HEK293 (cell line): ENCODE results near the gene VCL.

ENCODE experiments used
- CTCF ChIA-PET: fragments of 350-600 bp; formaldehyde crosslinking; extraction: SDS; loops from one replicate; lab custom pipeline; 2021; ENCODE audit warnings: antibody characterized with exemption; lab: Yijun Ruan, JAX
- POLR2A ChIA-PET: fragments of 300-600 bp; formaldehyde crosslinking; extraction: SDS; loops from one replicate; lab custom pipeline; 2020; ENCODE audit warnings: antibody characterized with exemption, inconsistent platforms; lab: Yijun Ruan, JAX
- H3K27ac ChIP-seq: fragments of 200-500 bp; sonication (Bioruptor generic); 2 replicates; pipeline ENCODE4 v1.5.1; 2014; ENCODE audit warnings: low read depth, low read length, control low read depth, inconsistent platforms; ENCODE audit errors: extremely low read depth
- H3K36me3 ChIP-seq, 2 experiments: fragments of 200-500 bp in 1 of 2; sonication (Bioruptor generic) in 1 of 2; 1 replicate in 1 of 2; 2 replicates in 1 of 2; pipeline ENCODE4 v1.5.1; 2014 to 2017; ENCODE audit warnings: inconsistent platforms in 2 of 2, low read length in 2 of 2; ENCODE audit not compliant: control insufficient read depth in 2 of 2, insufficient read depth in 1 of 2
- H3K4me1 ChIP-seq: fragments of 200-500 bp; sonication (Bioruptor generic); 2 replicates; pipeline ENCODE4 v1.5.1; 2014; ENCODE audit warnings: mild to moderate bottlenecking, low read length, inconsistent platforms; ENCODE audit not compliant: control insufficient read depth, insufficient read depth
- H3K4me3 ChIP-seq: 2 replicates; pipeline ENCODE4 v1.5.1; 2011; ENCODE audit warnings: low read depth, mild to moderate bottlenecking, control low read depth, low read length, moderate library complexity
- H3K9me3 ChIP-seq: fragments of 200-500 bp; sonication (Bioruptor generic); 2 replicates; pipeline ENCODE4 v1.5.1; 2014; ENCODE audit warnings: low read depth, low read length, inconsistent platforms; ENCODE audit not compliant: control insufficient read depth, insufficient read depth
- KLF1 ChIP-seq: fragments of 450-650 bp; formaldehyde crosslinking; IDR thresholded peaks from 2 replicates; pipeline ENCODE4 v1.5.1; 2016; ENCODE audit warnings: missing biosample characterization, missing genetic modification characterization
- KLF7 ChIP-seq: fragments of 450-650 bp; formaldehyde crosslinking; IDR thresholded peaks from 2 replicates; pipeline ENCODE4 v1.5.1; 2016; ENCODE audit warnings: missing biosample characterization, missing genetic modification characterization, borderline replicate concordance
- OVOL3 ChIP-seq: fragments of 450-650 bp; formaldehyde crosslinking; IDR thresholded peaks from 2 replicates; pipeline ENCODE4 v1.5.1; 2016; ENCODE audit warnings: missing biosample characterization, missing genetic modification characterization
- PRDM1 ChIP-seq: fragments of 450-650 bp; formaldehyde crosslinking; IDR thresholded peaks from 2 replicates; pipeline ENCODE4; 2016; ENCODE audit warnings: missing biosample characterization, missing genetic modification characterization
- SCRT1 ChIP-seq: fragments of 450-650 bp; formaldehyde crosslinking; IDR thresholded peaks from 2 replicates; pipeline ENCODE4 v1.5.1; 2016; ENCODE audit warnings: missing biosample characterization, missing genetic modification characterization, borderline replicate concordance
- SCRT2 ChIP-seq: fragments of 450-650 bp; formaldehyde crosslinking; IDR thresholded peaks from 2 replicates; pipeline ENCODE4 v1.5.1; 2016; ENCODE audit warnings: missing biosample characterization, missing genetic modification characterization
- SP3 ChIP-seq: fragments of 450-650 bp; formaldehyde crosslinking; IDR thresholded peaks from 2 replicates; pipeline ENCODE4 v1.5.1; 2016; ENCODE audit warnings: missing biosample characterization, missing genetic modification characterization
- ZBTB17 ChIP-seq: fragments of 450-650 bp; formaldehyde crosslinking; IDR thresholded peaks from 2 replicates; pipeline ENCODE4 v1.5.1; 2016; ENCODE audit warnings: missing biosample characterization, missing genetic modification characterization
- ZBTB8A ChIP-seq: fragments of 450-650 bp; formaldehyde crosslinking; IDR thresholded peaks from 2 replicates; pipeline ENCODE4 v1.5.1; 2016; ENCODE audit warnings: missing biosample characterization, missing genetic modification characterization
- ZEB2 ChIP-seq: fragments of 450-650 bp; formaldehyde crosslinking; IDR thresholded peaks from 2 replicates; pipeline ENCODE4 v1.5.1; 2016; ENCODE audit warnings: missing biosample characterization, missing genetic modification characterization
- ZFP41 ChIP-seq: fragments of 450-650 bp; formaldehyde crosslinking; IDR thresholded peaks from 2 replicates; pipeline ENCODE4 v1.5.1; 2016; ENCODE audit warnings: missing biosample characterization, missing genetic modification characterization, borderline replicate concordance
- ZNF350 ChIP-seq: fragments of 450-650 bp; formaldehyde crosslinking; IDR thresholded peaks from 2 replicates; pipeline ENCODE4 v1.5.0; 2017; ENCODE audit warnings: missing biosample characterization, mild to moderate bottlenecking, missing genetic modification characterization
- ZNF37A ChIP-seq: fragments of 450-650 bp; IDR thresholded peaks from 2 replicates; pipeline ENCODE4 v1.5.1; 2018; ENCODE audit warnings: missing biosample characterization, missing genetic modification characterization
- ZNF664 ChIP-seq: fragments of 450-650 bp; formaldehyde crosslinking; IDR thresholded peaks from 2 replicates; pipeline ENCODE4 v1.5.1; 2016; ENCODE audit warnings: missing biosample characterization, missing genetic modification characterization
- ZSCAN4 ChIP-seq: fragments of 450-650 bp; formaldehyde crosslinking; IDR thresholded peaks from 2 replicates; pipeline ENCODE4 v1.5.1; 2017; ENCODE audit warnings: missing biosample characterization, missing genetic modification characterization
- ZXDB ChIP-seq: fragments of 450-650 bp; formaldehyde crosslinking; IDR thresholded peaks from 2 replicates; pipeline ENCODE4 v1.5.1; 2016; ENCODE audit warnings: missing biosample characterization, missing genetic modification characterization
- TF ChIP-seq, protein P1 (sequence below): fragments of 450-650 bp; formaldehyde crosslinking; IDR thresholded peaks from 2 replicates; pipeline ENCODE4 v1.5.1; 2016; ENCODE audit warnings: missing biosample characterization, missing genetic modification characterization
- TF ChIP-seq, protein P2 (sequence below): fragments of 450-650 bp; formaldehyde crosslinking; IDR thresholded peaks from 2 replicates; pipeline ENCODE4 v1.5.1; 2017; ENCODE audit warnings: missing biosample characterization, missing genetic modification characterization
- TF ChIP-seq, protein P3 (sequence below): fragments of 450-650 bp; formaldehyde crosslinking; IDR thresholded peaks from 2 replicates; pipeline ENCODE4 v1.5.1; 2016; ENCODE audit warnings: missing biosample characterization, missing genetic modification characterization
- TF ChIP-seq, protein P4 (sequence below): fragments of 450-650 bp; formaldehyde crosslinking; IDR thresholded peaks from 2 replicates; pipeline ENCODE4; 2016; ENCODE audit warnings: missing biosample characterization, missing genetic modification characterization
- TF ChIP-seq, protein P5 (sequence below): fragments of 450-650 bp; formaldehyde crosslinking; optimal IDR thresholded peaks from 2 replicates; pipeline ENCODE3; 2016; ENCODE audit warnings: missing biosample characterization, mild to moderate bottlenecking, missing genetic modification characterization

Gene VCL

GRCh38 chr10:74056050-74056818, 58.3 kb downstream of the VCL start:
- H3K27ac ChIP-seq = no peak overlapping the region
- POLR2A ChIA-PET = interaction anchor here (0.6 to 1.5 kb wide), 2 partner anchors 57 to 174 kb away, joined by 4 to 5 read pairs; no protein-coding TSS in a partner anchor
- no peaks in the 10 kb centered on the region for H3K4me1 ChIP-seq
- CTCF ChIA-PET = interaction anchor here (1.2 kb wide), 2 partner anchors 21 to 113 kb away, joined by 3 read pairs; no protein-coding TSS in a partner anchor
- H3K36me3 ChIP-seq = no peaks in the 10 kb centered on the region; a peak in 1 of 3 replicates
- no peaks in the 10 kb centered on the region for H3K9me3 ChIP-seq
- no peak overlapping the region for H3K4me3 ChIP-seq
- TF ChIP-seq KLF1 (tag by site-specific recombination) = peak; percentile 85
- TF ChIP-seq ZSCAN4 (tag by site-specific recombination) = 0 out of 2 replicates have a peak, but pooled peaks have one; percentile 30
- peak; percentile 57; the same call in 1 of the 2 replicates for TF ChIP-seq PRDM1
- TF ChIP-seq ZNF350 (tag by site-specific recombination) = no peak
- TF ChIP-seq, protein P1, sequence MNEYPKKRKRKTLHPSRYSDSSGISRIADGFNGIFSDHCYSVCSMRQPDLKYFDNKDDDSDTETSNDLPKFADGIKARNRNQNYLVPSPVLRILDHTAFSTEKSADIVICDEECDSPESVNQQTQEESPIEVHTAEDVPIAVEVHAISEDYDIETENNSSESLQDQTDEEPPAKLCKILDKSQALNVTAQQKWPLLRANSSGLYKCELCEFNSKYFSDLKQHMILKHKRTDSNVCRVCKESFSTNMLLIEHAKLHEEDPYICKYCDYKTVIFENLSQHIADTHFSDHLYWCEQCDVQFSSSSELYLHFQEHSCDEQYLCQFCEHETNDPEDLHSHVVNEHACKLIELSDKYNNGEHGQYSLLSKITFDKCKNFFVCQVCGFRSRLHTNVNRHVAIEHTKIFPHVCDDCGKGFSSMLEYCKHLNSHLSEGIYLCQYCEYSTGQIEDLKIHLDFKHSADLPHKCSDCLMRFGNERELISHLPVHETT (tag by site-specific recombination) = no peak
- no peak for TF ChIP-seq SP3 (tag by site-specific recombination)
- TF ChIP-seq, protein P2, sequence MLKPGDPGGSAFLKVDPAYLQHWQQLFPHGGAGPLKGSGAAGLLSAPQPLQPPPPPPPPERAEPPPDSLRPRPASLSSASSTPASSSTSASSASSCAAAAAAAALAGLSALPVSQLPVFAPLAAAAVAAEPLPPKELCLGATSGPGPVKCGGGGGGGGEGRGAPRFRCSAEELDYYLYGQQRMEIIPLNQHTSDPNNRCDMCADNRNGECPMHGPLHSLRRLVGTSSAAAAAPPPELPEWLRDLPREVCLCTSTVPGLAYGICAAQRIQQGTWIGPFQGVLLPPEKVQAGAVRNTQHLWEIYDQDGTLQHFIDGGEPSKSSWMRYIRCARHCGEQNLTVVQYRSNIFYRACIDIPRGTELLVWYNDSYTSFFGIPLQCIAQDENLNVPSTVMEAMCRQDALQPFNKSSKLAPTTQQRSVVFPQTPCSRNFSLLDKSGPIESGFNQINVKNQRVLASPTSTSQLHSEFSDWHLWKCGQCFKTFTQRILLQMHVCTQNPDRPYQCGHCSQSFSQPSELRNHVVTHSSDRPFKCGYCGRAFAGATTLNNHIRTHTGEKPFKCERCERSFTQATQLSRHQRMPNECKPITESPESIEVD (tag by site-specific recombination) = 0 out of 2 replicates have a peak, but pooled peaks have one; percentile 61
- TF ChIP-seq OVOL3 (tag by site-specific recombination) = no peak
- TF ChIP-seq ZNF664 = peak; percentile 67
- TF ChIP-seq ZXDB (tag by site-specific recombination) = peak; percentile 27; the same call in 1 of the 2 replicates
- TF ChIP-seq, protein P3, sequence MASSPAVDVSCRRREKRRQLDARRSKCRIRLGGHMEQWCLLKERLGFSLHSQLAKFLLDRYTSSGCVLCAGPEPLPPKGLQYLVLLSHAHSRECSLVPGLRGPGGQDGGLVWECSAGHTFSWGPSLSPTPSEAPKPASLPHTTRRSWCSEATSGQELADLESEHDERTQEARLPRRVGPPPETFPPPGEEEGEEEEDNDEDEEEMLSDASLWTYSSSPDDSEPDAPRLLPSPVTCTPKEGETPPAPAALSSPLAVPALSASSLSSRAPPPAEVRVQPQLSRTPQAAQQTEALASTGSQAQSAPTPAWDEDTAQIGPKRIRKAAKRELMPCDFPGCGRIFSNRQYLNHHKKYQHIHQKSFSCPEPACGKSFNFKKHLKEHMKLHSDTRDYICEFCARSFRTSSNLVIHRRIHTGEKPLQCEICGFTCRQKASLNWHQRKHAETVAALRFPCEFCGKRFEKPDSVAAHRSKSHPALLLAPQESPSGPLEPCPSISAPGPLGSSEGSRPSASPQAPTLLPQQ (tag by site-specific recombination) = peak; percentile 63
- TF ChIP-seq ZEB2 = 0 out of 2 replicates have a peak, but pooled peaks have one; percentile 34

- POLR2A ChIA-PET = no interaction called here
- CTCF ChIA-PET = interaction anchor here (0.6 to 1.2 kb wide), 6 partner anchors 30 to 300 kb away, joined by 3 to 8 read pairs (median 4); no protein-coding TSS in a partner anchor
- no peaks in the 10 kb centered on the region for H3K4me1 ChIP-seq
Measured at GRCh38 chr10:74058071-74058470, 60.2 kb downstream of the VCL start.

More at GRCh38 chr10:74058071-74058470, 60.2 kb downstream of the VCL start:
- TF ChIP-seq SCRT1 (tag by site-specific recombination) (peak; percentile 11; the same call in 1 of the 2 replicates), SCRT2 (tag by site-specific recombination) (peak; percentile 73), ZBTB17 (tag by site-specific recombination) (no peak), KLF7 (tag by site-specific recombination) (no peak), PRDM1 (0 out of 2 replicates have a peak, but pooled peaks have one; percentile 11), ZNF350 (tag by site-specific recombination) (no peak), ZNF37A (tag by site-specific recombination) (no peak), ZFP41 (tag by site-specific recombination) (no peak), ZBTB8A (no peak)
- TF ChIP-seq, protein P3 (tag by site-specific recombination) = no peak
- TF ChIP-seq, protein P4, sequence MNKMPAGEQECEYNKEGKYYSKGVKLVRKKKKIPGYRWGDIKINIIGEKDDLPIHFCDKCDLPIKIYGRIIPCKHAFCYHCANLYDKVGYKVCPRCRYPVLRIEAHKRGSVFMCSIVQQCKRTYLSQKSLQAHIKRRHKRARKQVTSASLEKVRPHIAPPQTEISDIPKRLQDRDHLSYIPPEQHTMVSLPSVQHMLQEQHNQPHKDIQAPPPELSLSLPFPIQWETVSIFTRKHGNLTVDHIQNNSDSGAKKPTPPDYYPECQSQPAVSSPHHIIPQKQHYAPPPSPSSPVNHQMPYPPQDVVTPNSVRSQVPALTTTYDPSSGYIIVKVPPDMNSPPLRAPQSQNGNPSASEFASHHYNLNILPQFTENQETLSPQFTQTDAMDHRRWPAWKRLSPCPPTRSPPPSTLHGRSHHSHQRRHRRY (tag by site-specific recombination) = no peak
- TF ChIP-seq, protein P5, sequence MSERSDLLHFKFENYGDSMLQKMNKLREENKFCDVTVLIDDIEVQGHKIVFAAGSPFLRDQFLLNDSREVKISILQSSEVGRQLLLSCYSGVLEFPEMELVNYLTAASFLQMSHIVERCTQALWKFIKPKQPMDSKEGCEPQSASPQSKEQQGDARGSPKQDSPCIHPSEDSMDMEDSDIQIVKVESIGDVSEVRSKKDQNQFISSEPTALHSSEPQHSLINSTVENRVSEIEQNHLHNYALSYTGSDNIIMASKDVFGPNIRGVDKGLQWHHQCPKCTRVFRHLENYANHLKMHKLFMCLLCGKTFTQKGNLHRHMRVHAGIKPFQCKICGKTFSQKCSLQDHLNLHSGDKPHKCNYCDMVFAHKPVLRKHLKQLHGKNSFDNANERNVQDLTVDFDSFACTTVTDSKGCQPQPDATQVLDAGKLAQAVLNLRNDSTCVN (tag by site-specific recombination) = no peak
- no peak overlapping the region for H3K27ac ChIP-seq
- no peaks in the 10 kb centered on the region; a peak in 1 of 3 replicates for H3K36me3 ChIP-seq
- H3K4me3 ChIP-seq = no peak overlapping the region
- no peaks in the 10 kb centered on the region for H3K9me3 ChIP-seq
